Measurements from ENCODE around the gene MGST3.
"Not testable (repeated sequence)": the region's sequence is repeated elsewhere in the genome, so short reads cannot be mapped to it uniquely, and the experiment has no call there.

MGST3 gene

DNA sequence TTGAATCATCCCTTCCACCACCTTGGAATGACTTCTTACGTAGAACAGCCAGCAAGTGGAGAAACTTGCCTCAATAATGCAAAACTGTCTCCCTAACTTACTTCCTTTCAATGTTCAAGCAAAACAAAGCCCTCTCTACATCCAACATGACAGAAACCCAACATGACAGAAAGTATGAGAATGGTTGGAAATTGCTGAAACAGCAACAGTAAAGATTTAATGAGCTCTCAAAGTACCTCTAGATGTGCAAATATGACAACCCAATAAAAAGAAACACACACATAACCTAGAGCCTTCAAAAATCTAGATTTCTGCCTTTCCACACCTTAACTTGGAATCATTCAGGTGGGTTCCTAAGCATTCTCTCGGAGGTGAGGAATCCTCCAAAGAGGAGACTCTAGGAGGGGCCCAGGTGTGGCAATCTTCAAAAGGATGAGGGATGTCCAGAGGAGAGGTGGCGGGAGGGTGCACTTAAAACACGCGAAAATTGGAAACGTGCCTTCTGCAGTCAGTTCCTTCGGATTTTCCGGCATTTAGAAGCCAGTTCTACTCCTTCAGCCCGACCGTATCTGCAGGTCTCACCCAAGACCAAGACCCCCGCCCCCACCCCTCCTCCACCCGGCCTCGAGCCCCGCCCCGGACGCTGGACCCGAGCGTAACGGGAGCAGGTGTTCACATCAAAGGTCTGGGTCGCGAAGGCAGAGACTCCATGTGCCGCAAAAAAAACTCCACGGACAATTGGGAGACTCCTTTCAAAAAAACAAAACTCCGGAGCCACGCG, 996 bp upstream of the MGST3 start:
- no peak for DNase-seq (ENCODE audit: low read depth)

DNA sequence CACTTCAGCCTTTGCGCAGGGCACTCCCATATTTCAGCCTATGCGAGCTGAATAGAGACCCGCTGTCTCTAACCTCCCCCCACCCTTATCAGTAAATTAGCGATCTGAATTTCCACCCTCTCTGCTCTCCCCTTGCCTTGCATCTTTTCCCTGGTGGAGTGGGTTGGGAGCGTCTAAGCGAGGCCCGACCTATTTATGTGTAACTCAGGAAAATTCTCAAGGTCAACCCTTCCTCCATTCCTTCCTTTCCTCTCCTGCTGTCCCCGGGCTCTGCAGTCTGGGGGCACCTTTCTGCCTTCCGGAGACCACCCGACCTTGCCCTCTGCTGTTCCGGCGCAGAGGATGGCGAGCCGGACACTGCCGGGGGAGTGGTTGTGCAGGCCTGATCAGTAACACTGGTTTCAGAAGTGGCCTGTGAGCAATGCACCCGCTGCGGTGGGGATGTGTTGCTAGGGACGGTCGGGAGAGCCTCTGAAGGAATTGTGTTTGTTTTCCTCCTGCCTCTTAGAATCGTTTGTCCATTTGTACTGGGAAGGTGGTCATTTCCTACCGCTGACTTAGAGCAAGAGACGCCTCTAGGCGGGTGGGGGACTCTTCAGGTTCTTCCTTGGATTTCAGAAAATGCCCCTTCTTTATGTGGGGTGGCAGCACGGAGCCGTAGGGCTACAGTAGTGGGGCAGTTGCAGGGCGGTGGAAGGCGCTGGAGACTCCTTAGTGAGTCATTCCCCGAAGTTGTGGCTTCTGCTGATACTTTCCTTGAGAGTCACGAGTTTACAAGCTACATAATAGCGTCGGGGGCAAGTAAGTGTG, 513 bp downstream of the MGST3 start:
- peak; percentile 79 for DNase-seq (ENCODE audit: low read depth)

DNA sequence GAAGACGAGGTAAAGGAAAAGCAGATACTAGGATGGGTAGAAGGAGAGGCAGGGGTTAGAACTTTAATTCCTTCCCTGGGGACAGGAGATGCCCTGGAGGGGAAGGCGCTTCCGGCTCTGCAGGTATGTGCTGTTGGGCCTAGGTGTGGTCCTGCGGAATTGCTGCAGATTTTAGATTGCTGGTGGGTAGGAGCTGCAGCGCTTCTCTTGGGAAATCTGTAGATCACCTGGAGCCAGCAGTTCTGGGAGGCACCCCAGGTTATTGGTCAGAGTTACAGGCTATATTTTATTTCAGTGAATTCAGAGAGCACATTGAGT, 1.1 kb downstream of the MGST3 start:
- DNase-seq (ENCODE audit: low read depth), result no peak

DNA sequence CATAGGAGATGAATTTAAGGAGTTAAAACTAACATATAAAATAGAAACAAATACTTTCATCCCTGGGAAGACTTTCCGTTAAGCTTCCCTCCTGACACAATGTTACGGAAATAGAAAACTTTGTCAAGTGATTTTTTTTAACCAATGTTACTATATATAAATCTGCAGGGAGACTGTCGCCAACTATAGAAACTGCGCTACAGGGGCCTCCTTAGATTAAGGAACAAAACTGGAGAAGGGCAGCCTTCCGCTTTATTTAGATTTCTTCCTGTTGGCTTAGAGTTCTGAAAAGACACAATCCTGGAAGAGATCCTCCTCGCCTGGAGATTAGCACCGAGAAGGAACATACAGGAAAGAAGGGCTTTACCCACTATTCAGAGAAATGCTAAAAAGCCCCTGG, 1.5 kb downstream of the MGST3 start:
- no peak for DNase-seq (ENCODE audit: low read depth)

- DNase-seq (ENCODE audit: low read depth), result peak; percentile 39
Measured at GRCh38 chr1:165633614-165634013, 2.6 kb downstream of the MGST3 start.

DNA sequence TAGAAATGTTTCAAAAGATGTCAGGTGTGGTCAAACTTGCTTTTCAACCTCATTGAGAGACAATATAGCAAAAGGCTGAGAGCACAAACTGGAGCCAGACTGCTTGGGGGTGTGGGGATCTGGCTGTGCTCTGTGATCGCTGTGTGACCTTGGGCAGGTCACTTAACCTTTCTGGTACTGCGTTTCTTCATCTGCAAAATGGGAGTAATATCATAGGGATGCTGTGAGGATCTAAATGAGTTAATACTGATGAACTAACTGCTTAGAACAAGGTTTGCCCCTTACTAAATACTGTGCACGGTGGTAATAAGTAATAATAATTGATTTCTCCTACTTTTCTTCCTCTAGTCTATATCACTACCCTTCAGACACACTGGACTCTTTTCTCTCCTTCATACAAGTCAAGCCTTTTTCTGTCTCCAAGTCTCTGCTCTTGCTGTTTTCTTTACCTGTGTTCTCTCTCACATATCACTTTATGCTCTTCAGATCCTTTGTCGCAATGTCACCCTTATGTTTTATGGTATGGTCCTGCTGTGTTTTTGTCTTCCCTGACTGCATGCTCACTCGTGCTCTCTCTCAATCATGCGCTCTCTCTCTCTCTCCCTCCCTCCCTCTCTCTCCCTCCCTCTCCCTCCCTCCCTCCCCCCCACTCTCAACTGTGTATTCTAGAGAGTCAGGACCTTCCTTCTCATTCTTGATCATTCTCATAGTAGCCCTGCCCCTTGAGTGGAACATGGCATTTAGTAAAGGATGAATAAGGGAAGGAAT, 3.3 kb downstream of the MGST3 start:
- no peak for DNase-seq (ENCODE audit: low read depth)

DNA sequence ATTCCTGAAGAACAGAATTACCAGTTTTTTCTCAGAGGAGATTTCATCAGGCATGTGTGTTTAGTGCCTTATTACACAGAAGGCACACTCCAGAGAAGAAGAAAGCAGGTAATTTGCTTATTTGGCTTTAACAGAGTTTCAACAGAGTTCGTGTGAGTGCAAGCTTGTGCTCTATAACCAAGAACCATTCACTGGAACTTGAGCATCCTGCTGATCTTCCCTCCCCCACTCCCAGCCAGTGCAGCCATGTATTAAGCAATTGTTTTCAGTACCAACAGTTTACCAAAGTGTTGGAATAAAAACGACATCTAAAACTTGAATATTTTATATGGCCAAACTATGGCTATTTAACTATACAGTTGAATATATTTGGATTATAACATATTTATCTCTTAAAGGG, 4.3 kb downstream of the MGST3 start:
- DNase-seq (ENCODE audit: low read depth), result no peak

DNA sequence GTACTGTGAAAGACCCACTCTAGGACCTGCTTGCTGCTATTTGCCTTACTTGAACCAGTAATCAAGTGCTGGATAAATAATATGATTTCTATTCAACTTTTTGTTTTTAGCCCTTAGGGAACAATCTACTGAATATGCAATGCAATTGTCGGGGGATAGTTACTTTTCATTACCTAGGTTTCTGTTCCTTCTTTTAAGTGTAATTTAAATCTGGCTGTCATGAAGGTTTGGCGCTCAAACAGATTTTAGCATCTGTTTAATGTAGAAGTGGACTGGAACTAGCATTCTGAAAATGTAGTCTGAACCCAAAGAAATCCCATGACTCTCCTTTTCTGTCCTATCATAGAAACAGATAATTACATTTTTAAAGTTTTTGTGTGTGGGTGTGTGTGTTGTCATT, 4.8 kb downstream of the MGST3 start:
- DNase-seq (ENCODE audit: low read depth), result no peak

DNA sequence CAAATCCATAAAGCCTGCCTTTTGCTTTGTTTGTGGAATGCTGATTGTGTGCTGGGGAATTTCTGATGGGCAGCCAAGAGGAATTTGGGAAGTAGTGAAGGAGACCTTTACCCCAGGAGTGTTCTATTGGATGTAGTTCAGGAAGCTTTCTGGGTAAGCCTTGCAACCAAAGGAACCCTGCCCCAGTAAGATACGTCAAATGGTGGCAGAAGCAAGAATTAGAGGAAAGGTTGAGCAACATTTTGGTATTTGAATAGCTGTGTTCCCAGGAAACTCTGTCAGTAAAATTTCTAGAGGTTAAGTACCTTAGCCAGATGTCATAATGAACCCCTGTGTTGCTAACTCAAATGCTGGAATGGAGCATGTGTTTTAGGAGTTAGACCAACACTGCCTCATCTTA, 6.4 kb downstream of the MGST3 start:
- no peak for DNase-seq (ENCODE audit: low read depth)

GRCh38 chr1:165638211-165638610, 7.2 kb downstream of the MGST3 start:
- not testable (repeated sequence) for DNase-seq (ENCODE audit: low read depth)

GRCh38 chr1:165639821-165640623, 9.0 kb downstream of the MGST3 start:
- no peak for DNase-seq (ENCODE audit: low read depth)

GRCh38 chr1:165641231-165641987, 10.4 kb downstream of the MGST3 start:
- DNase-seq (ENCODE audit: low read depth), result no peak

- DNase-seq (ENCODE audit: low read depth), result no peak
Measured at GRCh38 chr1:165644064-165644735, 13.2 kb downstream of the MGST3 start.

DNA sequence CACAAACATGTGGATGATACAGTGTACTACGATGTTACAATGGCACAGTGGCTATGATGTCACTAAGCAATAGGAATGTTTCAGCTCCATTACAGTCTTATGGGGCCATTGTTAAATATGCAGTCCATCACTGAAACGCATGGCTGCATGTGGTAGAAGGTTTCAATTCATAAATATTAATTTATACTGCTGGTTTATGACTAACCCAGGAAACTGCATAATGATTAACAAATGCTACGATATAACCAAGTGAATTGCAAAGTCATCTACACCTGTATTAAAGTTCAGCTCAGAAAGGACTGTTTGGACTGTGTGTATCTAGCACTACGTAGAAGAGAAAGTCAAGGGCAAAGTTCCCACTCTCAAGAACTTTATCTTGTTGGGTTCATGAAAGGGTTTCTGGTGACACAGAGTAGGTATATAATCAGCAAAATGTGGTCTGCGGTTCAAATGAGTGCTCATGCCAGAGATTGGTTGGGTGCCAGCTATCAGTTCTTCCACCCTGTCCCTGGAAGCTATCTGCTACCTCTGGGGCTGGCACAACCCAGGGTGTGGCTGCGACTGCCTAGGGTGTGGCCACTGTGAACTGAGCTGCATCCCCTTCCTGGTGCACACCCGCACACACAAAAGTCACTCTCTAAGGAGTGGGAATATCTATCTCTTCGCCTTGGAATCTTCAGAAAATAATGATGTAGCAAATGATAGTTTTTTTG, 14.8 kb downstream of the MGST3 start:
- DNase-seq (ENCODE audit: low read depth), result no peak

- DNase-seq (ENCODE audit: low read depth), result no peak
Measured at GRCh38 chr1:165647517-165647916, 16.5 kb downstream of the MGST3 start.

DNA sequence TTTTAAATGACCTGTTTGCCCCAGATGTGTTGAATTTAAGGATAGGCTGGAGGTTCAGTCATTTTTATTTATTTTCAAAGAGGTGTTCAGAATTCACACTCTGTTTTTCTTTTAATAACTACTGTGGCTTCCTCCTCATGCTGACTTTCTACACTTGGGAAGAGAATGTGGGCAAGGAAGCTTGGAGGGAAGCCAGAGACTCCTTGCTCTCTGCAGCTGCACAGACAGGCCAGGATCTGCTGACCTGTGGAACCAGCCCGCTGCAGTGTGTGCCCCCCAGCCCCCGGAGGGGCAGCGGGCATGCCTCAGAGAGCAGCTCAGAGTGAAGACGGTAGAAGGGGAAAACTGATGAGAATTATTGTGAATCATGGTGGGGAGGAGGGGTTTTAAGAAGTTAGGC, 16.9 kb downstream of the MGST3 start:
- no peak for DNase-seq (ENCODE audit: low read depth)

GRCh38 chr1:165648919-165649572, 18.0 kb downstream of the MGST3 start:
- DNase-seq (ENCODE audit: low read depth), result no peak

DNA sequence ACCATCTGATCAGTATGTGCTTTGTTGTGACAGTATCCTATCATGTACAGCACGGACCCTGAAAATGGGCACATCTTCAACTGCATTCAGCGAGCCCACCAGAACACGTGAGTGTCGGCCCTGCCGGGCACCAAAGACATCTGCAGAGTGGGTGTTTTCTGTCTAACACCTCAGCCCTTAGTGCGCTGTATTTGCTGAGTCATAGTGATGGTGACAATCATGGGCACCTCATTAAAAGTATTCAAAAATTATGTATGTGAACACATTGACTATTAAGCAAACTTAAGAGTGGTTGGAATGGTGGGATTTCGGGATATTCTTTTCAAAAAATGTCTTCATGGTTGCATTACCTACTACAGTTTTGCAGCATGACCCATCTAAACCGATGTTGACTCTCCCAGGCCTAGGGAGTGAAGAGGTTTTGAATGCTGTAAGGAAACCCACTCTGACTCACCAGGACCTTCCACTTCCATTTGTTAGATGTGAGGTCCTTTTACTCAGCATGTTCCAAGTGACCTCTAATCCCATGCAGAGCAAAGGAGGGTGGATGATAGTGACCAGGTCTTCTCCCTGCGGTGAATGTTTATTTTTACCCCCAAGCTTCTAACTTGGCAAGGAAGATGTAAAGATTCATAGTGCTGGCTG, 20.1 kb downstream of the MGST3 start:
- no peak for DNase-seq (ENCODE audit: low read depth)

Measured in HS-5 (cell line).